Spleen (tissue), 11 donors: ENCODE measurements around the gene INTS6. TPM values are rescaled to one million over a fixed set of nuclear protein-coding genes. Genes with fewer than 3 reads are reported as not detected.

Experiments used
- DNase-seq: peaks from one replicate; pipeline ENCODE4 v3.0.0-alpha.2; 2020
- H3K27ac ChIP-seq, 8 donors: fragments of 200-600 bp; sonication (generic) in 7 of 8; 1 replicate in 4 of 8; 2 replicates in 4 of 8; pipeline versions ENCODE4 v1.5.0 to v1.8.0; 2016 to 2021; ENCODE audit warnings: inconsistent platforms in 4 of 8, mild to moderate bottlenecking in 4 of 8, moderate library complexity in 1 of 8
- H3K27me3 ChIP-seq, 7 donors: fragments of 200-600 bp; sonication (generic) in 6 of 7; replicated peaks in 1 of 7; 1 replicate in 4 of 7; 2 replicates in 3 of 7; pipeline versions ENCODE4 v1.5.0 to v1.8.0; 2016 to 2021; ENCODE audit warnings: inconsistent platforms in 3 of 7, mild to moderate bottlenecking in 1 of 7
- H3K36me3 ChIP-seq, 6 donors: fragments of 200-600 bp; sonication (generic) in 5 of 6; 1 replicate in 4 of 6; 2 replicates in 2 of 6; pipeline versions ENCODE4 v1.5.0 to v1.8.0; 2016 to 2021; ENCODE audit warnings: inconsistent platforms in 2 of 6
- H3K4me1 ChIP-seq, 6 donors: fragments of 200-600 bp; sonication (generic) in 5 of 6; 1 replicate in 3 of 6; 2 replicates in 3 of 6; pipeline versions ENCODE4 v1.5.0 to v1.8.0; 2016 to 2021; ENCODE audit warnings: inconsistent platforms in 3 of 6
- H3K4me3 ChIP-seq, 8 donors: fragments of 200-600 bp; sonication (generic) in 7 of 8; 1 replicate in 4 of 8; 2 replicates in 4 of 8; pipeline versions ENCODE4 v1.5.0 to v1.8.0; 2016 to 2021; ENCODE audit warnings: inconsistent platforms in 4 of 8, mild to moderate bottlenecking in 4 of 8, moderate library complexity in 2 of 8
- H3K9me3 ChIP-seq, 8 donors: fragments of 200-600 bp; sonication (generic) in 7 of 8; 1 replicate in 4 of 8; 2 replicates in 4 of 8; pipeline versions ENCODE4 v1.5.0 to v1.8.0; 2016 to 2021; ENCODE audit warnings: inconsistent platforms in 4 of 8
- CTCF ChIP-seq, 11 experiments: fragments of 200-600 bp in 7 of 11; fragments of 450-650 bp in 4 of 11; sonication (generic) in 4 of 11; IDR thresholded peaks in 8 of 11; conservative IDR thresholded peaks in 3 of 11; 1 replicate in 7 of 11; 2 replicates in 4 of 11; pipeline versions ENCODE4 v1.4.0 to v1.8.0; 2016 to 2021; ENCODE audit warnings: antibody characterized with exemption in 11 of 11, inconsistent platforms in 4 of 11, mild to moderate bottlenecking in 1 of 11
- POLR2A ChIP-seq, 3 donors: fragments of 450-650 bp; IDR thresholded peaks; one replicate each; pipeline ENCODE4 v1.5.1; 2017; ENCODE audit warnings: antibody characterized with exemption in 3 of 3, mild to moderate bottlenecking in 1 of 3
- POLR2AphosphoS5 ChIP-seq, 3 donors: sonication (generic); formaldehyde crosslinking; IDR thresholded peaks; one replicate each; pipeline ENCODE4 v1.5.1; 2017; ENCODE audit warnings: antibody characterized with exemption in 3 of 3
- WGBS, 5 donors: extraction: QIAGEN DNeasy Blood & Tissue Kit in 3 of 5; methylation state at CpG; one replicate each; pipeline versions ENCODE4 v1.1.5 to v1.1.7; 2013 to 2018; 5-methylcytosine and 5-hydroxymethylcytosine counted together
- intact Hi-C: fragments of 100-400 bp; cut with DNase I; formaldehyde crosslinking; loops from one replicate; pipeline ENCODE4 v1.15.0; 2023; ENCODE audit warnings: low total_unique reads
- polyA plus RNA-seq, 3 donors: library from polyadenylated mRNA; stranded (reverse); fragments of 200-250 nt; gene quantifications; one replicate each; pipeline ENCODE4 v1.2.1, GENCODE V29; 2013
- total RNA-seq, 7 donors: library from RNA; depleted of rRNA in 3 of 7; stranded (reverse); fragments of >200 nt in 3 of 7; fragmentation: NEBNext Ultra II Directional in 4 of 7; extraction: Animal tissue kit (Norgen Biotek cat#: 25700) in 4 of 7; gene quantifications; one replicate each; pipeline versions ENCODE4 v1.1.0 to v1.2.1, GENCODE V29; 2016 to 2021
- donor health status: healthy with polysubstance abuse.
- donor health status: DM: no; HTN: no; CAD: no; lungs with moderate emphysema.
- donor health status: DM: no; HTN: no; CAD: no.
- donor health status: Bipolar disorder and iron deficiency.
- donor health status: healthy.
- donor health status: DM: no; HTN: no; CAD: no.
- donor health status: DM: yes; HTN: yes; CAD: no.

INTS6 gene
- total and polyA plus RNA-seq, 10 donors, result 9.0 to 61.8 (median 45.8) TPM

DNA sequence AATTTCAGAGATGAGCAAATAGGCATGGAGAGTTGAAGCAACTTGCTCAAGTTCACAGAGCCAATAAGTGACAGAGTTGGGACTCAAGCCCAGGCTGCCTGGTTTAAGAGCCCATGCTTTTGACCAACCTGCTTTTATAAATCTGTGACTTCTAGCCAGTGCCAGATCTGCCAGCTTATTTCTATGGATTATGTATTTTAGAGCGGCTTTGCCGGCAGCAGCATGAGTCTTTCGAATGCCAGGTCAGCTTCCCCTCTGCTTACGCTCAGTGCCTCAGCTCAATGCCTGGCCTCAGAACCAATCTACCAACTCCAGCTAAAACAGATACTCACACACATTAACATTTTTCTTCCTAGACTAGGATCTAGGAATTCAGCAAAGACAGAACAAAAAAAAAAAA lies 111.0 kb downstream of the INTS6 start:
- no peaks in the 10 kb centered on the region for H3K36me3 ChIP-seq
- no peaks in the 10 kb centered on the region for H3K27me3 ChIP-seq
- DNase-seq, result no peak
- no peaks in the 10 kb centered on the region for H3K4me1 ChIP-seq
- H3K9me3 ChIP-seq, result no peaks in the 10 kb centered on the region
- H3K4me3 ChIP-seq, result no peak overlapping the region
- no peak overlapping the region for H3K27ac ChIP-seq
- intact Hi-C loops, result no loop called here
- 96 to 99% (median 99%) methylated on average over 4 of the region's 4 CpGs for WGBS, 5 donors
- TF ChIP-seq CTCF (IDR thresholded peaks at IDR 0.05 in 8 of 11, conservative IDR thresholded peaks at IDR 0.05 in 3 of 11), result no peak
- TF ChIP-seq POLR2AphosphoS5 (IDR thresholded peaks at IDR 0.05), result no peak
- no peak for TF ChIP-seq POLR2A (IDR thresholded peaks at IDR 0.05)

GRCh38 chr13:51341232-51341631 lies 111.6 kb downstream of the INTS6 start:
- Histone ChIP-seq H3K36me3 (no peaks in the 10 kb centered on the region), H3K4me1 (no peaks in the 10 kb centered on the region), H3K9me3 (no peaks in the 10 kb centered on the region), H3K27me3 (no peaks in the 10 kb centered on the region), H3K4me3 (no peak overlapping the region), H3K27ac (no peak overlapping the region)
- 72 to 85% (median 83%) methylated on average over 2 of the region's 2 CpGs for WGBS, 5 donors
- intact Hi-C loops, result no loop called here
- no peak for DNase-seq
- TF ChIP-seq CTCF (IDR thresholded peaks at IDR 0.05 in 8 of 11, conservative IDR thresholded peaks at IDR 0.05 in 3 of 11) (no peak), POLR2A (IDR thresholded peaks at IDR 0.05) (no peak), POLR2AphosphoS5 (IDR thresholded peaks at IDR 0.05) (no peak)

DNA sequence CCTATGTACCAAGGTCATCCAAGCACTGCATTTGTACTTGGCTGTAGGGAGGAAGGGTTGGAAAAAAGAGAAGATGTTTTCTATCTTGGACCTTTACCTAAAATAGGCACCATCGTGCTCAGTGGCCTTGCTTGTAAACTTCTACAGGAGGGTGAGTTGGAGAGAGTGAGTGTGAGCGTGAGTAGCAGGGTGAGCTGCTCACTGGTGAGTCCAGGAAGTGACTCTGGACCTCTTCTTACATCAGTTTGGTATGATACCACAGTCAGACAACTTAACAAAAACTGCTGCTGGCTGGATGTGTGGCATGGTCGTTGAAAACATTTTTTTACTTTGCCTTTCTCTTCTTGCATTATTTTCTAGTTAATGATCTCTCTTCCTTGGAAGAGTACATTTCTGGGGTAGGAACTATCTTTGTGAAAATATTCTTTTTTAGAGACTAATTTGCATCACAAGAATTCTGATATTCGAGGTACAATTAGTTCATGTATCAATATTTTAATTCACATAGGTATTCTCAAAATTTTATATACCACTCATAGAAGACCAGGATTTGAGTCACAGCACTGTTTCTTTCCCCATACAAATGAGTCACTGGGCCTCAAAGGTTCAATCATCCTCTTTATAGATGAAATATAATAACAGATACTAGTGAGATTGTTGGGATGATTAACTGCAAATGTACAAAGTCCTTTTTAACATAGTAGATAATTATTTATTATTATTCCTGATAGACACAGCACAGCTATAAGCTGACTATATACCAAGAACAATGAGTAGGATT lies 112.7 kb downstream of the INTS6 start:
- H3K27ac ChIP-seq, result no peak overlapping the region
- intact Hi-C loops, result no loop called here

More for the DNA sequence above, 112.7 kb downstream of the INTS6 start:
- Histone ChIP-seq H3K27me3 (no peaks in the 10 kb centered on the region), H3K9me3 (no peaks in the 10 kb centered on the region), H3K4me1 (no peaks in the 10 kb centered on the region), H3K4me3 (no peak overlapping the region), H3K36me3 (no peaks in the 10 kb centered on the region)
- WGBS, 5 donors, result 63 to 85% (median 75%) methylated on average over 4 of the region's 4 CpGs
- DNase-seq, result no peak
- TF ChIP-seq POLR2A (IDR thresholded peaks at IDR 0.05) (no peak), POLR2AphosphoS5 (IDR thresholded peaks at IDR 0.05) (no peak), CTCF (IDR thresholded peaks at IDR 0.05 in 8 of 11, conservative IDR thresholded peaks at IDR 0.05 in 3 of 11) (no peak)
